Measurements from ENCODE around the gene RASGEF1B. TPM values are rescaled to one million over a fixed set of nuclear protein-coding genes. Genes with fewer than 3 reads are reported as not detected.
A peak's percentile ranks its signal among the peaks of the same experiment; 100 is the strongest.

The RASGEF1B gene
- total RNA-seq, 1 experiment from 2014 or later: 7.5 TPM

DNA sequence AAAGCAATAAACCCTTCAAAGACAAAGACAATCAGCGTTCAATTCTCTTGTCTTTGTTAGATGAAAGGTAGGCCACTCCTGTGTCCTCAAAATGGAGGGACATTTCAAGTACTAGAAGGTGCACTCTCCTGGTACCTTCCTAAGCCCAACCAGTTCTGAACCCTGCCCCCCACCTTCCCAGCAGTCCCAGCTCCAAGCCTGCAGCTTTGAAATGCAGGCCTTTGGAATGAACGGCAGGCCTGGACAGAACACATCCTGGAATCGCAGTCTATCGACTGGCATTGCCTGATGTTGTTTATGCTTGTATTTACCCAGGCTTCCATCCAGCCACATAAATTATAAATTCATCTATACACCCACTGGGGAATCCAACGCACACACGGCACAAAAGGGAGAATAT lies 47.4 kb downstream of the RASGEF1B start:
- Mint-ChIP-seq H3K36me3 (ENCODE audit: insufficient read depth in 1 of 3, low read depth in 3 of 3) (peaks cover 5 to 6% (median 5%) of the 10 kb centered on the region in 3 experiments; a peak in 6 of 7 replicates), H3K9me3 (no peaks in the 10 kb centered on the region; a peak in 2 of 5 replicates), H3K4me1 (peaks cover 71 to 72% of the 10 kb centered on the region in 2 experiments), H3K27me3 (ENCODE audit: low read depth) (no peaks in the 10 kb centered on the region), H3K4me3 (no peak overlapping the region), H3K27ac (peak overlapping the region in 2 of 3 experiments; percentile 9 to 13; a peak in 2 of 7 replicates)
- no peak for DNase-seq
- no peak overlapping the region for H2AFZ ChIP-seq (ENCODE audit: low read length)
- TF ChIP-seq, protein P1, sequence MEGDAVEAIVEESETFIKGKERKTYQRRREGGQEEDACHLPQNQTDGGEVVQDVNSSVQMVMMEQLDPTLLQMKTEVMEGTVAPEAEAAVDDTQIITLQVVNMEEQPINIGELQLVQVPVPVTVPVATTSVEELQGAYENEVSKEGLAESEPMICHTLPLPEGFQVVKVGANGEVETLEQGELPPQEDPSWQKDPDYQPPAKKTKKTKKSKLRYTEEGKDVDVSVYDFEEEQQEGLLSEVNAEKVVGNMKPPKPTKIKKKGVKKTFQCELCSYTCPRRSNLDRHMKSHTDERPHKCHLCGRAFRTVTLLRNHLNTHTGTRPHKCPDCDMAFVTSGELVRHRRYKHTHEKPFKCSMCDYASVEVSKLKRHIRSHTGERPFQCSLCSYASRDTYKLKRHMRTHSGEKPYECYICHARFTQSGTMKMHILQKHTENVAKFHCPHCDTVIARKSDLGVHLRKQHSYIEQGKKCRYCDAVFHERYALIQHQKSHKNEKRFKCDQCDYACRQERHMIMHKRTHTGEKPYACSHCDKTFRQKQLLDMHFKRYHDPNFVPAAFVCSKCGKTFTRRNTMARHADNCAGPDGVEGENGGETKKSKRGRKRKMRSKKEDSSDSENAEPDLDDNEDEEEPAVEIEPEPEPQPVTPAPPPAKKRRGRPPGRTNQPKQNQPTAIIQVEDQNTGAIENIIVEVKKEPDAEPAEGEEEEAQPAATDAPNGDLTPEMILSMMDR (conservative IDR thresholded peaks at IDR 0.05): no peak
- no peak overlapping the region for H3K4me2 ChIP-seq (ENCODE audit: insufficient read depth, insufficient read length, low read length)
- H2AK5ac ChIP-seq (ENCODE audit: insufficient read length, low read length): no peak overlapping the region
- H3K79me1 ChIP-seq (ENCODE audit: insufficient read depth, low read depth, low read length, poor library complexity, severe bottlenecking): no peaks in the 10 kb centered on the region
- WGBS (ENCODE audit: extremely low coverage, insufficient read length, low lambda C conversion rate): no CpG with 5 or more reads among the region's 6 CpGs
- no peak overlapping the region for H2BK120ac ChIP-seq (ENCODE audit: low read depth, low read length, poor library complexity, severe bottlenecking)
- H3K27me3 ChIP-seq (ENCODE audit: insufficient read depth, low read length): no peaks in the 10 kb centered on the region
- H2BK5ac ChIP-seq (ENCODE audit: insufficient read length, low read length): no peak overlapping the region
- no peak overlapping the region for H3K56ac ChIP-seq (ENCODE audit: insufficient read length, low read depth, low read length)
- no peak overlapping the region; the same call in 1 of the 2 replicates for H3K14ac ChIP-seq (ENCODE audit: insufficient read depth, low read length)
- H3K9ac ChIP-seq (ENCODE audit: extremely low read depth, insufficient read length, low read length): no peak overlapping the region
- H3K27ac ChIP-seq (ENCODE audit: insufficient read length, low read depth, low read length): no peak overlapping the region
- peaks cover 5% of the 10 kb centered on the region; the same call in 1 of the 2 replicates for H3K4me1 ChIP-seq (ENCODE audit: insufficient read depth, low read length)
- no peak overlapping the region for H2BK15ac ChIP-seq (ENCODE audit: low read depth, low read length)
- H3K18ac ChIP-seq (ENCODE audit: insufficient read length, low read depth, low read length): no peak overlapping the region
- no peak overlapping the region for H4K8ac ChIP-seq (replicated peaks; ENCODE audit: insufficient read length, low read depth, low read length)
- no peak overlapping the region for H3K23ac ChIP-seq (ENCODE audit: insufficient read length, low read depth, low read length)
- no peaks in the 10 kb centered on the region for H4K20me1 ChIP-seq (ENCODE audit: control insufficient read depth, insufficient read depth, insufficient read length)
- H2BK12ac ChIP-seq (ENCODE audit: insufficient read length, low read depth, low read length): no peak overlapping the region
- no peaks in the 10 kb centered on the region for H3K9me3 ChIP-seq (ENCODE audit: control insufficient read depth, low read depth, low read length)
- H3K79me2 ChIP-seq (ENCODE audit: insufficient read depth, low read length): no peaks in the 10 kb centered on the region
- no peak overlapping the region for H2BK20ac ChIP-seq (ENCODE audit: low read depth, low read length, poor library complexity, severe bottlenecking)
- H3K23me2 ChIP-seq (ENCODE audit: insufficient read length, low read depth, low read length, poor library complexity, severe bottlenecking): peaks cover 3% of the 10 kb centered on the region
- H3T11ph ChIP-seq (ENCODE audit: low read length): no peak overlapping the region
- no peak overlapping the region for H4K91ac ChIP-seq (ENCODE audit: insufficient read length, low read depth, low read length)
- H3K4ac ChIP-seq (ENCODE audit: low read depth, low read length): no peak overlapping the region
- no peak overlapping the region for H4K5ac ChIP-seq (ENCODE audit: insufficient read length, low read depth, low read length)

Data from H9 (cell line).